Gastroesophageal sphincter (tissue), 4 donors: ENCODE measurements around the gene ZC3H12C. TPM values are rescaled to one million over a fixed set of nuclear protein-coding genes. Genes with fewer than 3 reads are reported as not detected.

Experiments used
- ATAC-seq: fragments of 150-250 bp; one replicate; pipeline ENCODE4 v1.9.1; 2016; ENCODE audit warnings: mild to moderate bottlenecking, moderate library complexity
- H3K27ac ChIP-seq, 4 donors: fragments of 200-600 bp; sonication (generic) in 3 of 4; 1 replicate in 3 of 4; 2 replicates in 1 of 4; pipeline ENCODE4 v1.5.1; 2016 to 2019
- H3K27me3 ChIP-seq: fragments of 200-600 bp; sonication (generic); one replicate; pipeline ENCODE4 v1.5.1; 2019
- H3K36me3 ChIP-seq, 2 donors: fragments of 200-600 bp; sonication (generic); one replicate each; pipeline ENCODE4 v1.5.1; 2019; ENCODE audit warnings: control low read depth in 1 of 2
- H3K4me1 ChIP-seq, 3 donors: fragments of 200-600 bp; sonication (generic); 1 replicate in 2 of 3; 2 replicates in 1 of 3; pipeline ENCODE4 v1.5.1; 2016 to 2019; ENCODE audit warnings: control low read depth in 2 of 3
- H3K4me3 ChIP-seq, 2 donors: fragments of 200-600 bp; sonication (generic); one replicate each; pipeline ENCODE4 v1.5.1; 2019; ENCODE audit warnings: mild to moderate bottlenecking in 1 of 2, moderate library complexity in 1 of 2
- H3K9me3 ChIP-seq, 3 donors: fragments of 200-600 bp; sonication (generic); one replicate each; pipeline ENCODE4 v1.5.1; 2017 to 2019; ENCODE audit warnings: control low read depth in 2 of 3
- CTCF ChIP-seq, 4 experiments: fragments of 200-600 bp in 2 of 4; fragments of 450-650 bp in 2 of 4; sonication (generic) in 1 of 4; IDR thresholded peaks; one replicate each; pipeline ENCODE4 v1.5.1; 2017 to 2019; ENCODE audit warnings: antibody characterized with exemption in 4 of 4, mild to moderate bottlenecking in 2 of 4, moderate library complexity in 2 of 4
- EP300 ChIP-seq: sonication (generic); formaldehyde crosslinking; IDR thresholded peaks from one replicate; pipeline ENCODE4 v1.6.1; 2017; ENCODE audit warnings: antibody characterized with exemption, mild to moderate bottlenecking
- POLR2A ChIP-seq, 2 donors: fragments of 450-650 bp; IDR thresholded peaks; one replicate each; pipeline ENCODE4 v1.6.1; 2017; ENCODE audit warnings: antibody characterized with exemption in 2 of 2, mild to moderate bottlenecking in 2 of 2, moderate library complexity in 1 of 2
- POLR2AphosphoS5 ChIP-seq: sonication (generic); formaldehyde crosslinking; IDR thresholded peaks from one replicate; pipeline ENCODE4 v1.6.1; 2017; ENCODE audit warnings: antibody characterized with exemption
- WGBS, 2 donors: methylation state at CpG; one replicate each; pipeline ENCODE4 v1.1.5; 2018; ENCODE audit warnings: low coverage in 1 of 2; 5-methylcytosine and 5-hydroxymethylcytosine counted together
- total RNA-seq, 4 donors: library from RNA; depleted of rRNA; stranded (reverse); fragments of >200 nt; gene quantifications; one replicate each; pipeline ENCODE4 v1.1.0, GENCODE V29; 2016

Gene ZC3H12C
- total RNA-seq, 4 donors from 2014 or later, result 22.1 to 30.9 (median 26.3) TPM

GRCh38 chr11:110098645-110099044 lies 5.5 kb downstream of the ZC3H12C start:
- H3K4me3 ChIP-seq, result no peak overlapping the region
- H3K9me3 ChIP-seq, result no peaks in the 10 kb centered on the region
- H3K36me3 ChIP-seq, result no peaks in the 10 kb centered on the region
- 89 to 91% methylated on average over 1 of the region's 1 CpG for WGBS, 2 donors
- H3K27me3 ChIP-seq, result no peaks in the 10 kb centered on the region
- TF ChIP-seq POLR2A (IDR thresholded peaks at IDR 0.05), result no peak
- no peak for TF ChIP-seq CTCF (IDR thresholded peaks at IDR 0.05)
- no peak for TF ChIP-seq EP300
- no peak for TF ChIP-seq POLR2AphosphoS5
- no peak overlapping the region for H3K27ac ChIP-seq
- H3K4me1 ChIP-seq, result peaks cover 3 to 57% (median 12%) of the 10 kb centered on the region in 3 donors
- ATAC-seq, result no peak

GRCh38 chr11:110100476-110101240 lies 7.5 kb downstream of the ZC3H12C start:
- no peak overlapping the region for H3K27ac ChIP-seq
- peaks cover 0 to 42% (median 8%) of the 10 kb centered on the region in 3 donors for H3K4me1 ChIP-seq
- H3K36me3 ChIP-seq, result no peaks in the 10 kb centered on the region
- H3K9me3 ChIP-seq, result no peaks in the 10 kb centered on the region
- no peaks in the 10 kb centered on the region for H3K27me3 ChIP-seq
- no peak for ATAC-seq
- 83 to 88% methylated on average over 4 to 7 of the region's 7 CpGs for WGBS, 2 donors
- no peak overlapping the region for H3K4me3 ChIP-seq
- TF ChIP-seq POLR2AphosphoS5 (no peak), EP300 (no peak), POLR2A (IDR thresholded peaks at IDR 0.05) (no peak), CTCF (IDR thresholded peaks at IDR 0.05) (no peak)

- 96 to 100% methylated on average over 2 of the region's 2 CpGs for WGBS, 2 donors
- Histone ChIP-seq H3K36me3 (no peaks in the 10 kb centered on the region), H3K27ac (no peak overlapping the region), H3K9me3 (peaks cover 0 to 6% (median 0%) of the 10 kb centered on the region in 3 donors), H3K27me3 (no peaks in the 10 kb centered on the region), H3K4me1 (peaks cover 0 to 14% (median 0%) of the 10 kb centered on the region in 3 donors), H3K4me3 (no peak overlapping the region)
- TF ChIP-seq CTCF (IDR thresholded peaks at IDR 0.05), result no peak
- TF ChIP-seq POLR2AphosphoS5, result no peak
- TF ChIP-seq EP300, result no peak
- no peak for TF ChIP-seq POLR2A (IDR thresholded peaks at IDR 0.05)
- ATAC-seq, result no peak
Observed at GRCh38 chr11:110106713-110107274, 13.6 kb downstream of the ZC3H12C start.

GRCh38 chr11:110110854-110111253 lies 17.7 kb downstream of the ZC3H12C start:
- whole genome bisulfite sequencing, 2 donors, result 91 to 93% methylated on average over 3 to 4 of the region's 4 CpGs
- no peak overlapping the region for H3K27ac ChIP-seq
- H3K4me3 ChIP-seq, result no peak overlapping the region
- peaks cover 0 to 36% (median 0%) of the 10 kb centered on the region in 3 donors for H3K4me1 ChIP-seq
- no peaks in the 10 kb centered on the region for H3K27me3 ChIP-seq
- peaks cover 0 to 7% of the 10 kb centered on the region in 2 donors for H3K36me3 ChIP-seq
- no peak for TF ChIP-seq CTCF (IDR thresholded peaks at IDR 0.05)
- TF ChIP-seq EP300, result no peak
- no peak for TF ChIP-seq POLR2AphosphoS5
- no peak for TF ChIP-seq POLR2A (IDR thresholded peaks at IDR 0.05)
- H3K9me3 ChIP-seq, result peaks cover 0 to 6% (median 0%) of the 10 kb centered on the region in 3 donors
- ATAC-seq, result no peak
